K562 (cell line): ENCODE results near the gene LIF.

Source experiments
- BHLHE40 ChIP-seq: IDR thresholded peaks from 2 replicates; pipeline ENCODE4 v1.6.1; 2011; ENCODE audit warnings: low read length, improper control_type of control experiment
- CTCF ChIP-seq, 3 experiments: IDR thresholded peaks in 2 of 3; conservative IDR thresholded peaks in 1 of 3; 2 replicates each; pipeline ENCODE4 v1.5.1; 2011 to 2012; ENCODE audit warnings: low read length in 3 of 3, mild to moderate bottlenecking in 3 of 3, control low read depth in 2 of 3, improper control_type of control experiment in 1 of 3, inconsistent platforms in 1 of 3, low read depth in 1 of 3, mixed read lengths in 1 of 3, moderate library complexity in 1 of 3; ENCODE audit not compliant: insufficient read depth in 2 of 3
- EZH2 ChIP-seq: IDR thresholded peaks from 2 replicates; pipeline ENCODE4 v1.6.1; 2012; ENCODE audit warnings: low read depth, mild to moderate bottlenecking, inconsistent platforms, low read length, borderline replicate concordance
- GTF2F1 ChIP-seq: IDR thresholded peaks from 2 replicates; pipeline ENCODE4 v1.6.1; 2011; ENCODE audit warnings: low read depth, low read length, improper control_type of control experiment
- KDM2B ChIP-seq: fragments of 250-450 bp; sonication (Bioruptor Pico); IDR thresholded peaks from 2 replicates; pipeline ENCODE4 v1.8.0; 2021; ENCODE audit warnings: mild to moderate bottlenecking, moderate library complexity
- MTA1 ChIP-seq: fragments of 450-650 bp; IDR thresholded peaks from 2 replicates; pipeline ENCODE4 v1.6.1; 2017; ENCODE audit warnings: borderline replicate concordance
- NCOA6 ChIP-seq: fragments of 450-650 bp; IDR thresholded peaks from 2 replicates; pipeline ENCODE4 v1.6.1; 2017; ENCODE audit warnings: mild to moderate bottlenecking
- NR2C1 ChIP-seq, 2 experiments: fragments of 450-650 bp; IDR thresholded peaks; 2 replicates each; pipeline ENCODE4 v1.6.1; 2017; ENCODE audit warnings: mild to moderate bottlenecking in 2 of 2, antibody characterized with exemption in 1 of 2, inconsistent platforms in 1 of 2, missing compliant biosample characterization in 1 of 2, missing genetic modification characterization in 1 of 2
- SPI1 ChIP-seq: IDR thresholded peaks from 2 replicates; pipeline ENCODE4 v1.6.1; 2011; ENCODE audit warnings: low read depth, low read length, control low read depth, borderline replicate concordance
- SRSF1 ChIP-seq: fragments of 200-400 bp; formaldehyde crosslinking; IDR thresholded peaks from 2 replicates; pipeline ENCODE4 v1.6.1; 2017; ENCODE audit warnings: mild to moderate bottlenecking, low read depth, low read length, moderate library complexity
- TAF1 ChIP-seq: IDR thresholded peaks from 2 replicates; pipeline ENCODE4 v1.6.1; 2011; ENCODE audit warnings: mild to moderate bottlenecking, low read length, moderate library complexity; ENCODE audit not compliant: insufficient read depth, control insufficient read depth, severe bottlenecking; ENCODE audit errors: extremely low read depth
- ZNF146 ChIP-seq: IDR thresholded peaks from one replicate; pipeline ENCODE4 v1.6.1; 2018; ENCODE audit warnings: missing compliant biosample characterization; ENCODE audit not compliant: unreplicated experiment
- TF ChIP-seq, protein P1 (sequence below): sonication (generic); formaldehyde crosslinking; IDR thresholded peaks from 2 replicates; pipeline ENCODE4 v1.8.0; 2023; ENCODE audit warnings: mild to moderate bottlenecking, missing genetic modification reagents
- TF ChIP-seq, protein P2 (sequence below): sonication (generic); formaldehyde crosslinking; IDR thresholded peaks from 2 replicates; pipeline ENCODE4 v1.5.0; 2020; ENCODE audit warnings: missing genetic modification reagents

DNA sequence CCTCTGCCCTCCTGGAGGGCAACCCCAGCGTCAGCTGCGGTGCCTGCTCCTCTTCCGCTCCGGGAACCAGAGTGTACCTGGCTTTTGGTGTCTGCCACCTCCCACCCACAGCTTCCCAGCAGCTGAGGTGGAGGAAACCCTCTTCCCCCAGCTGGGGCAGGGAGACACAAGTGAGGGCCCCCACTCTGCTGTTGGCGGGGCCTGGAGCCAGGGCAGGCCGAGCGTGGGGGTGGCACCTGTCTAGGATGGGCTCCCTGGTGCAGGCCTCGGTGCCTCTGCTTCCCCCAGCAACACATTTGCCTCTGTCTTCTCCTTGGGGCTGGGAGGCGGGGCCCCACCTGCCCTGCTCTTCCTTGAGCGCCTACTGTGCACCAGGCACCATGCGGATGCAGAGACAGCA is 13.7 kb upstream of the LIF start:
- TF ChIP-seq BHLHE40 (no peak), EZH2 (no peak), NR2C1 (IDR thresholded peaks at IDR 0.05) (no peak), NR2C1 (tag; IDR thresholded peaks at IDR 0.05) (no peak), GTF2F1 (no peak), SPI1 (no peak), MTA1 (no peak), ZNF146 (no peak), CTCF (IDR thresholded peaks at IDR 0.05 in 2 of 3, conservative IDR thresholded peaks at IDR 0.05 in 1 of 3; ENCODE audit: insufficient read depth in 2 of 3, low read depth in 1 of 3, low read length in 3 of 3) (no peak), NCOA6 (no peak), TAF1 (no peak), KDM2B (no peak), SRSF1 (no peak)
- TF ChIP-seq, protein P1, sequence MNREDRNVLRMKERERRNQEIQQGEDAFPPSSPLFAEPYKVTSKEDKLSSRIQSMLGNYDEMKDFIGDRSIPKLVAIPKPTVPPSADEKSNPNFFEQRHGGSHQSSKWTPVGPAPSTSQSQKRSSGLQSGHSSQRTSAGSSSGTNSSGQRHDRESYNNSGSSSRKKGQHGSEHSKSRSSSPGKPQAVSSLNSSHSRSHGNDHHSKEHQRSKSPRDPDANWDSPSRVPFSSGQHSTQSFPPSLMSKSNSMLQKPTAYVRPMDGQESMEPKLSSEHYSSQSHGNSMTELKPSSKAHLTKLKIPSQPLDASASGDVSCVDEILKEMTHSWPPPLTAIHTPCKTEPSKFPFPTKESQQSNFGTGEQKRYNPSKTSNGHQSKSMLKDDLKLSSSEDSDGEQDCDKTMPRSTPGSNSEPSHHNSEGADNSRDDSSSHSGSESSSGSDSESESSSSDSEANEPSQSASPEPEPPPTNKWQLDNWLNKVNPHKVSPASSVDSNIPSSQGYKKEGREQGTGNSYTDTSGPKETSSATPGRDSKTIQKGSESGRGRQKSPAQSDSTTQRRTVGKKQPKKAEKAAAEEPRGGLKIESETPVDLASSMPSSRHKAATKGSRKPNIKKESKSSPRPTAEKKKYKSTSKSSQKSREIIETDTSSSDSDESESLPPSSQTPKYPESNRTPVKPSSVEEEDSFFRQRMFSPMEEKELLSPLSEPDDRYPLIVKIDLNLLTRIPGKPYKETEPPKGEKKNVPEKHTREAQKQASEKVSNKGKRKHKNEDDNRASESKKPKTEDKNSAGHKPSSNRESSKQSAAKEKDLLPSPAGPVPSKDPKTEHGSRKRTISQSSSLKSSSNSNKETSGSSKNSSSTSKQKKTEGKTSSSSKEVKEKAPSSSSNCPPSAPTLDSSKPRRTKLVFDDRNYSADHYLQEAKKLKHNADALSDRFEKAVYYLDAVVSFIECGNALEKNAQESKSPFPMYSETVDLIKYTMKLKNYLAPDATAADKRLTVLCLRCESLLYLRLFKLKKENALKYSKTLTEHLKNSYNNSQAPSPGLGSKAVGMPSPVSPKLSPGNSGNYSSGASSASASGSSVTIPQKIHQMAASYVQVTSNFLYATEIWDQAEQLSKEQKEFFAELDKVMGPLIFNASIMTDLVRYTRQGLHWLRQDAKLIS: no peak
- TF ChIP-seq, protein P2, sequence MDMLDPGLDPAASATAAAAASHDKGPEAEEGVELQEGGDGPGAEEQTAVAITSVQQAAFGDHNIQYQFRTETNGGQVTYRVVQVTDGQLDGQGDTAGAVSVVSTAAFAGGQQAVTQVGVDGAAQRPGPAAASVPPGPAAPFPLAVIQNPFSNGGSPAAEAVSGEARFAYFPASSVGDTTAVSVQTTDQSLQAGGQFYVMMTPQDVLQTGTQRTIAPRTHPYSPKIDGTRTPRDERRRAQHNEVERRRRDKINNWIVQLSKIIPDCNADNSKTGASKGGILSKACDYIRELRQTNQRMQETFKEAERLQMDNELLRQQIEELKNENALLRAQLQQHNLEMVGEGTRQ: no peak
